ENCODE data around the gene CHRNG.

The CHRNG gene

GRCh38 chr2:232588680-232589585 is 49.4 kb downstream of the CHRNG start:
- no peak overlapping the region for H3K4me3 ChIP-seq (ENCODE audit: low read depth, low read length)
- no peak for TF ChIP-seq CTCF (IDR thresholded peaks at IDR 0.05; ENCODE audit: borderline replicate concordance, insufficient read depth, low read depth, low read length)

GRCh38 chr2:232592772-232593395 is 53.4 kb downstream of the CHRNG start:
- no peak overlapping the region for H3K4me3 ChIP-seq (ENCODE audit: low read depth, low read length)
- no peak for TF ChIP-seq CTCF (IDR thresholded peaks at IDR 0.05; ENCODE audit: borderline replicate concordance, insufficient read depth, low read depth, low read length)

GRCh38 chr2:232593982-232594381 is 54.5 kb downstream of the CHRNG start:
- no peak for TF ChIP-seq CTCF (IDR thresholded peaks at IDR 0.05; ENCODE audit: borderline replicate concordance, insufficient read depth, low read depth, low read length)
- H3K4me3 ChIP-seq (ENCODE audit: low read depth, low read length) = no peak overlapping the region

All from GM12875 (cell line).